CD4-positive, alpha-beta T cell treated with Interleukin-1 beta for 1 hour (primary cell): ENCODE measurements around the gene ZNF70.

Source experiments
- DNase-seq, 2 donors: peaks; one replicate each; pipeline ENCODE4 v3.0.0-alpha.2; 2020 to 2022

The ZNF70 gene

DNA sequence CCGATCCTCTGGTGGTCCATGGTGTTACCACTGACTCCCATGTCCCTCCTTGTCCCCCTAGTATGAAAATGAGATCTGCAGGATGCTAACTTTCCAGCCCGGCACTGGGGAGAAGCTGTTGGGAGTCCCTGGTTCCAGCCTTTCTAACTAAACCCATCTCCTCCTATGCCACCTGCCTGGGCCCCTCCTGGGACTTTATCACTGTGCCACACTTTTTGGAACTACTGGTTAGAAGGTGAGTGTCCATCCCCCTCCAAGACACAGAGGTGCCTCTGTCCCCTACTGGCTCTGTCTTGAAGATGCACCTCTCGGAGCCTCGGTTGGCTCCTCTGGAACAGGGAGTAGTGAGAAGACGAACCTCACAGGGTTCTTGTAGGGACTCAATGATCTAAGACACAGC, 60.2 kb downstream of the ZNF70 start, which contains the start of gene RGL4:
Gene RGL4, plus strand, starts transcription at position 301 of the 400 bp plus-strand sequence. CDS start 1,018 bp downstream, outside the sequence.
- no peak for DNase-seq

GRCh38 chr22:23689414-23689813, 61.5 kb downstream of the ZNF70 start:
- DNase-seq, result no peak
